Measurements from ENCODE around the gene LIFR. TPM values are rescaled to one million over a fixed set of nuclear protein-coding genes. Genes with fewer than 3 reads are reported as not detected.

LIFR gene
- total and polyA plus RNA-seq, 11 donors, result 12.6 to 66.8 (median 38.5) TPM

DNA sequence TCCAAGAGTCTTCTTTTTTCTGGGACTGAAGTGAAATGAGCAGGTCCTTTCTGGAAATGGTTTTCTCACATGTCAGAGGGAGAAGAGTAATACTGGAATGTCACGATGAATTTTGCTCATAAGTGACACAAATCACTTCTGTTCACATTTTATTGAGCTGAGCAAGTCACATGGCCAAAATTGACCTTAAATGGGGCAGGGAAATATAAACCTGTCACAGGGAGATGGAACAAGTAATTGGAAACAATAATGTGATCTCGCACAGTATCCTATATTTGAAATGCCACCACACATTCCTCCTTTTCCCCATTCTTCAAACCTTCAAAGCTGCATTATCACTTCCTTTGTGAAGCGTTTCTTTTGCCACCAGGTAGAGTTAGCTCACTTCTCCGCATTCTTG is 25.2 kb upstream of the LIFR start:
- WGBS, 4 donors, result 93 to 98% (median 97%) methylated on average over 4 of the region's 4 CpGs
- TF ChIP-seq CTCF (IDR thresholded peaks at IDR 0.05) (no peak), POLR2A (IDR thresholded peaks at IDR 0.05) (no peak)
- H3K27ac ChIP-seq, result no peak overlapping the region
- intact Hi-C loops (cut with DNase I), result no loop called here
- DNase-seq (no peak), ATAC-seq (no peak)
- no peaks in the 10 kb centered on the region for H3K9me3 ChIP-seq
- H3K27me3 ChIP-seq, result no peaks in the 10 kb centered on the region
- H3K36me3 ChIP-seq, result no peaks in the 10 kb centered on the region
- H3K4me3 ChIP-seq, result no peak overlapping the region
- H3K4me1 ChIP-seq, result peaks cover 0 to 9% (median 2%) of the 10 kb centered on the region in 12 donors

DNA sequence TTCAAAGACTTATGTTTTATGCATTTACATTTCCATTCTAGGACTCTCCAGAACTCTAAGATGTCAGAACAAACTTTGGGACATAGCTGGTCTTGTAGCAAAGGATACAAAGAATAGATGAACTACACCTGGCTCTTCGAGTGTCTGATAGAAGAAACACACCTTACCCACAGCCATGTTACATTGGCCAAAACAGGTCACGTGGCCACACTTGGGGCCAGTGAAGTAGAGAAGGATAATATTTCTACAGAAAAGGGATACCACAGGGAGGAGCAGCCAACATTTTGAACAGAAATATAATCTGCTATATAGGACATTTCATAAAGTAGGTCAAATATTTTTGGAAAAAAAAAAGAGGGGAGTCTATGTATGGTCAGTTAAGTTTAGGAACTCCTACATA is 22.7 kb upstream of the LIFR start:
- Histone ChIP-seq H3K4me1 (peaks cover 0 to 15% (median 9%) of the 10 kb centered on the region in 12 donors), H3K27ac (no peak overlapping the region), H3K4me3 (no peak overlapping the region), H3K27me3 (no peaks in the 10 kb centered on the region), H3K36me3 (no peaks in the 10 kb centered on the region), H3K9me3 (no peaks in the 10 kb centered on the region)
- WGBS, 4 donors, result 96 to 98% (median 98%) methylated on average over 2 of the region's 2 CpGs
- ATAC-seq (no peak), DNase-seq (no peak)
- intact Hi-C loops (cut with DNase I), result no loop called here
- no peak for TF ChIP-seq POLR2A (IDR thresholded peaks at IDR 0.05)
- TF ChIP-seq CTCF (IDR thresholded peaks at IDR 0.05), result no peak

DNA sequence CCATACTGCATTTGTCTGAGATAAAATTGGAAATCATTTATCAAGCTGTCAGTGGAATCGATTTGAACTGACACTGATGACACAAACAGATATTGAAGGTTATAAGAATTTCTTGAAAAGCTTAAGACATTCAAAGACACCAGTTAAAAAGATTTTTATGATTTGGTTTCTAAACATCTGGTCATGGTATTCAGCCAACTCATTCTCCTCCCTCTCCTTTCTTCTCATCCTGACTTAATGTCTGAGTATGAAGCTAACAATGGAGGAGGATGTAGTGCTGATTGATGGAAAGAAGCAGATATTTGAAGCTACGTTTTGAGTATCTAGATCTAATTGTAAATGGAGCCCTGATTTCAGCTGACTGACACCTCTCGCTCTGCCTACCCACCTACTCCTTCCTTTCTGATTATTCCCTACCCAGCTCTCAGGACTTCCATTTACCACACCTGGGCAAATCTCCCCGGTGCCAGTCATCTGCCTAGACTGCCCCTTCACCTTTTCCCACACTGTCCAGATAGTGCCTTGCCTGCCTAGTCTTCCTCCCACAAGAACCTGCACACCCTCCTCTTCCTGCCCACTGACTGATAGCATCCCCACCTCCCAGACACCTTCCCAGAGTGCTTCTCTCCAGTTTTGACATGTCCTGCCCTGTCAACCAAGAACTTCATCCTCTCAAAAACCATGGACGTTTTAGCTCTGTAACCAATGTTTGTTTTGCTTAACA is 20.7 kb upstream of the LIFR start:
- intact Hi-C loops (cut with DNase I), result no loop called here
- no peak for DNase-seq
- no peak overlapping the region for H3K27ac ChIP-seq
- no peak for TF ChIP-seq POLR2A (IDR thresholded peaks at IDR 0.05)
- TF ChIP-seq CTCF (IDR thresholded peaks at IDR 0.05), result no peak
- WGBS, 4 donors, result 47 to 54% (median 52%) methylated on average over 5 of the region's 5 CpGs
- no peaks in the 10 kb centered on the region for H3K9me3 ChIP-seq
- peak in 1 of 4 donors; percentile 26 for ATAC-seq
- H3K27me3 ChIP-seq, result no peaks in the 10 kb centered on the region
- no peak overlapping the region for H3K4me3 ChIP-seq
- peaks cover 0 to 15% (median 8%) of the 10 kb centered on the region in 12 donors for H3K4me1 ChIP-seq
- no peaks in the 10 kb centered on the region for H3K36me3 ChIP-seq

DNA sequence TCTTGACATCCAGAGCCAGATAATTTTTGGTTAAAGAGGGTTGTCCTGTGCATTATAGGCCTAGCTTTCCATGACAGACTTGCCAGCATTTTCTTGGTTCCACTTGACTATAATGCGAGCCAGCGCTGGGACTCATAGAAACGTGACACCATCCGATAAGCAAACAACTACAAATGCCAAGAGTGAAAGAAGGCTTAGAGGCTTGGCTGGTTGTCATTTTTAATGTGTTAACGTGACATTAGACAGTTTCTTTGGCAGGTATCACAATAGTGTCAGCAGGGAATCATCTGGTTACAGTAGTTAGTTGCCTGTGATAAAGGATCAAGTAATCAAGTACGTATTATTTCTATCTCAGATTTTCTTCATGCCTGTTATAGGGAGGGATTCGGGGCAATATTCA is 20.0 kb upstream of the LIFR start:
- ATAC-seq, result peak; percentile 86 to 95 (median 94)
- 48 to 59% (median 55%) methylated on average over 7 of the region's 7 CpGs for WGBS, 4 donors

More for the DNA sequence above, 20.0 kb upstream of the LIFR start:
- Histone ChIP-seq H3K27ac (peak overlapping the region in 10 of 12 donors; percentile 25 to 71 (median 64)), H3K4me3 (no peak overlapping the region), H3K27me3 (no peaks in the 10 kb centered on the region), H3K9me3 (no peaks in the 10 kb centered on the region), H3K4me1 (peaks cover 0 to 15% (median 8%) of the 10 kb centered on the region in 12 donors), H3K36me3 (no peaks in the 10 kb centered on the region)
- intact Hi-C loops (cut with DNase I), result no loop called here
- TF ChIP-seq CTCF (IDR thresholded peaks at IDR 0.05), result no peak
- TF ChIP-seq POLR2A (IDR thresholded peaks at IDR 0.05), result no peak
- peak in 4 of 5 donors; percentile 38 to 71 (median 52) for DNase-seq

Measured in heart left ventricle (tissue), 16 donors.